ENCODE results near the gene IFIT1.

Gene IFIT1

DNA sequence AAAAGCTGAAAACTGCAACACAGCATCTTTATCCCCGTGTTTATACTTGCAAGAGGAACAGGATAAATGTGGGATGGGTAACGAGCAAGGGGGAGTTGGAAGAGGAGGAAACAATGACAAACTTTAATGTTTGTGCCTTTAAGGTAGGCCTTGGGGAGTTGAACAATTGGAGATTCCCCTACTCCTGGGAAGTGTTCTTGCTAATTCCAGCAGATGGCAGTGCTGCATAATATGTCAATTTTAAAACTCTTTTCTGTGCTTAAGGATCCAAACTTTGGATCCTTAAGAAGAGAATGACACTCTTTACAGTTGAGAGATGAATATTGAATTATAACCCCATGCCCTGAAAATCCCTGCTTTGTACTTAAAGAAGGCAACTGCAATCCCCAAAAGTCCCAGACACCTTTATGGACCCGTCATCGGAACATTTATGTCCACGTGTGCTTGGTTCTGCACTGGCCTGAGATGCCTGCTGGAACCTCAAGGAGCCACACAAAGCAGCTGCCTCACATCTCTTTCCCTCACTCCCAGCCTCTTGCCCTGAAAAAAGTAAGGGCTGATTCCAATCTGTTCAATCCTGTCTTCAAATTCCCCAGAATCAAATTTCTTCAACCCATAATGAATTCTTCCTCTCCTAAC, 33.9 kb downstream of the IFIT1 start:
- no peaks in the 10 kb centered on the region for H3F3A ChIP-seq (ENCODE audit: low read depth)
- no peak overlapping the region for H3K9ac ChIP-seq (ENCODE audit: low read depth, low read length, poor library complexity, severe bottlenecking)
- no peaks in the 10 kb centered on the region for H4K20me1 ChIP-seq (ENCODE audit: insufficient read depth, low read length, poor library complexity, severe bottlenecking)
- no peaks in the 10 kb centered on the region for H3K79me2 ChIP-seq (ENCODE audit: insufficient read depth, low read length)
- no peaks in the 10 kb centered on the region for H3K9me3 ChIP-seq (ENCODE audit: insufficient read depth, low read depth, low read length)
- no peak overlapping the region for H3K4me2 ChIP-seq (ENCODE audit: low read depth, low read length, poor library complexity, severe bottlenecking)
- TF ChIP-seq, protein P1, sequence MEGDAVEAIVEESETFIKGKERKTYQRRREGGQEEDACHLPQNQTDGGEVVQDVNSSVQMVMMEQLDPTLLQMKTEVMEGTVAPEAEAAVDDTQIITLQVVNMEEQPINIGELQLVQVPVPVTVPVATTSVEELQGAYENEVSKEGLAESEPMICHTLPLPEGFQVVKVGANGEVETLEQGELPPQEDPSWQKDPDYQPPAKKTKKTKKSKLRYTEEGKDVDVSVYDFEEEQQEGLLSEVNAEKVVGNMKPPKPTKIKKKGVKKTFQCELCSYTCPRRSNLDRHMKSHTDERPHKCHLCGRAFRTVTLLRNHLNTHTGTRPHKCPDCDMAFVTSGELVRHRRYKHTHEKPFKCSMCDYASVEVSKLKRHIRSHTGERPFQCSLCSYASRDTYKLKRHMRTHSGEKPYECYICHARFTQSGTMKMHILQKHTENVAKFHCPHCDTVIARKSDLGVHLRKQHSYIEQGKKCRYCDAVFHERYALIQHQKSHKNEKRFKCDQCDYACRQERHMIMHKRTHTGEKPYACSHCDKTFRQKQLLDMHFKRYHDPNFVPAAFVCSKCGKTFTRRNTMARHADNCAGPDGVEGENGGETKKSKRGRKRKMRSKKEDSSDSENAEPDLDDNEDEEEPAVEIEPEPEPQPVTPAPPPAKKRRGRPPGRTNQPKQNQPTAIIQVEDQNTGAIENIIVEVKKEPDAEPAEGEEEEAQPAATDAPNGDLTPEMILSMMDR (conservative IDR thresholded peaks at IDR 0.05; ENCODE audit: low read length) = peak; percentile 87
- TF ChIP-seq EZH2phosphoT487 (IDR thresholded peaks at IDR 0.05; ENCODE audit: borderline replicate concordance) = no peak
- no peak overlapping the region for H3K4me3 ChIP-seq (ENCODE audit: low read length, poor library complexity, severe bottlenecking)
- H2AFZ ChIP-seq (ENCODE audit: low read length) = peak overlapping the region; percentile 44; the same call in 1 of the 2 replicates
- H3K9me2 ChIP-seq (replicated peaks; ENCODE audit: low read depth, low read length) = no peaks in the 10 kb centered on the region
- no peaks in the 10 kb centered on the region for H3K27me3 ChIP-seq (ENCODE audit: insufficient read depth, low read length, poor library complexity, severe bottlenecking)
- H3K36me3 ChIP-seq (ENCODE audit: insufficient read depth, low read length) = no peaks in the 10 kb centered on the region
- no peaks in the 10 kb centered on the region for H3K4me1 ChIP-seq (ENCODE audit: insufficient read depth, low read length, poor library complexity, severe bottlenecking)

DNA sequence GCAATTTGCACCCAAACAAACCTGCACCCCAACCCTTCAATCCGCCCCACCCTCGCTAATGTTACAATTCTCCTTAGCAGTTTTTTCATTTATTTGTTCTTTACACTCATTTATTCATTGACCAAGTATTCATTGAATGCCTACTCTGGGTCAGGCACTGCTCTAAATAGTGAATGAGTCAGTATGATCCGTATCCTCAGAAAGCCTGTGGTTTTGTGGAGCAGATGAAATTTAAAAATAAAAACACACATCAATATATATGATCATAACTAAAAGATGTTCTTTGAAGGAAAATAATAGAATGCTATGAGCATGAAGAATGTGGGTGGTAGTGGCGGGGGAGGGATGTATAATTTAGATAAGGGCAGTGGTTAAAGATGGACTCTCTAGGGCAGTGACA, 35.2 kb downstream of the IFIT1 start:
- no peaks in the 10 kb centered on the region for H4K20me1 ChIP-seq (ENCODE audit: insufficient read depth, low read length, poor library complexity, severe bottlenecking)
- no peaks in the 10 kb centered on the region for H3K4me1 ChIP-seq (ENCODE audit: insufficient read depth, low read length, poor library complexity, severe bottlenecking)
- no peaks in the 10 kb centered on the region for H3K9me3 ChIP-seq (ENCODE audit: insufficient read depth, low read depth, low read length)
- H3K9ac ChIP-seq (ENCODE audit: low read depth, low read length, poor library complexity, severe bottlenecking) = no peak overlapping the region
- TF ChIP-seq, protein P1 (conservative IDR thresholded peaks at IDR 0.05; ENCODE audit: low read length) = no peak
- TF ChIP-seq EZH2phosphoT487 (IDR thresholded peaks at IDR 0.05; ENCODE audit: borderline replicate concordance) = no peak
- H3K27me3 ChIP-seq (ENCODE audit: insufficient read depth, low read length, poor library complexity, severe bottlenecking) = no peaks in the 10 kb centered on the region
- no peaks in the 10 kb centered on the region for H3K9me2 ChIP-seq (replicated peaks; ENCODE audit: low read depth, low read length)
- H3K4me2 ChIP-seq (ENCODE audit: low read depth, low read length, poor library complexity, severe bottlenecking) = no peak overlapping the region
- no peaks in the 10 kb centered on the region for H3F3A ChIP-seq (ENCODE audit: low read depth)
- no peak overlapping the region for H3K4me3 ChIP-seq (ENCODE audit: low read length, poor library complexity, severe bottlenecking)
- H3K36me3 ChIP-seq (ENCODE audit: insufficient read depth, low read length) = no peaks in the 10 kb centered on the region
- H2AFZ ChIP-seq (ENCODE audit: low read length) = no peak overlapping the region
- H3K79me2 ChIP-seq (ENCODE audit: insufficient read depth, low read length) = no peaks in the 10 kb centered on the region

DNA sequence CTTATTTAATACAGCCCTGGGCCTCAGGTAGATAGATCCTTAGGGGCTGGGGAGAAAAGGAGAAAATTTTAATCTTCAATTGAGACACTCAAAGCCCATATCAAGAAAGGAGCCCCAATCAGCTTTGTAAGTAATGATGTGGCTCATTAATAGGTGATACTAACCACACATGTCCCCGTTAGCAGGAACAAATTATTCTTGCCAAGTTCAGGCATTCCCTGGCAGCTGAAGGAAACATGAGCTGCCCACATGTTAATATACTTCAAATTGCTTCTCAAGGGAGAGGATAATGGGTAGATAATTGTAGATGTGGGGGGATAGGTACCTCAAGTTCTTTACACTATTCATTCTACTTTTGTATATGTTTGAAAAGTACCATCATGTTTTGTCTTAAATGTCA, 36.5 kb downstream of the IFIT1 start:
- H3K4me1 ChIP-seq (ENCODE audit: insufficient read depth, low read length, poor library complexity, severe bottlenecking) = no peaks in the 10 kb centered on the region
- H3K36me3 ChIP-seq (ENCODE audit: insufficient read depth, low read length) = no peaks in the 10 kb centered on the region
- no peaks in the 10 kb centered on the region for H3F3A ChIP-seq (ENCODE audit: low read depth)
- H3K9me3 ChIP-seq (ENCODE audit: insufficient read depth, low read depth, low read length) = no peaks in the 10 kb centered on the region
- no peaks in the 10 kb centered on the region for H4K20me1 ChIP-seq (ENCODE audit: insufficient read depth, low read length, poor library complexity, severe bottlenecking)
- H3K4me3 ChIP-seq (ENCODE audit: low read length, poor library complexity, severe bottlenecking) = no peak overlapping the region
- H2AFZ ChIP-seq (ENCODE audit: low read length) = no peak overlapping the region
- H3K9ac ChIP-seq (ENCODE audit: low read depth, low read length, poor library complexity, severe bottlenecking) = no peak overlapping the region
- TF ChIP-seq EZH2phosphoT487 (IDR thresholded peaks at IDR 0.05; ENCODE audit: borderline replicate concordance) = no peak
- TF ChIP-seq, protein P1 (conservative IDR thresholded peaks at IDR 0.05; ENCODE audit: low read length) = no peak
- no peaks in the 10 kb centered on the region for H3K9me2 ChIP-seq (replicated peaks; ENCODE audit: low read depth, low read length)
- H3K27me3 ChIP-seq (ENCODE audit: insufficient read depth, low read length, poor library complexity, severe bottlenecking) = no peaks in the 10 kb centered on the region
- no peak overlapping the region for H3K4me2 ChIP-seq (ENCODE audit: low read depth, low read length, poor library complexity, severe bottlenecking)
- H3K79me2 ChIP-seq (ENCODE audit: insufficient read depth, low read length) = no peaks in the 10 kb centered on the region
